ENCODE measurements around the gene RAD51B.

RAD51B gene

DNA sequence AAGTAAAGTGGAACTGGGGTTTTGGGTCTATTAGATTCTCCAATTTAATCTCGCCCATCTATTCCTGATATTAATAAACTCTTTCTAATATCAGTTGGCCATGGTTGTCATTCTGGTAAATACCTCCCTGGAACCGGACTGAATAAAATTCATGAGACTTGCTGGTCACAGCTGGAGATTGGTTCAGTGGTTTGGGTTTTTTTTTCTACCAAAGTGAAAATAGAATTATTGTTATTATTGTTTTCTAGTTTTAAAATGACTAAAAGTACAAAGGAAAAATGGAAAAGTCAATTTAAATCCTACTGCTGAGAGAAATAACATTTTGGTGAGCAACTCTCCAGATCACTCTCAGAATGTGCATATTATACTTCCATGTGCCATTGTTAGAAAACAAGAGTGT, 535.8 kb downstream of the RAD51B start:
- no peak overlapping the region for H3K4me3 ChIP-seq (replicated peaks; ENCODE audit: low read depth, low read length)
- TF ChIP-seq, protein P1, sequence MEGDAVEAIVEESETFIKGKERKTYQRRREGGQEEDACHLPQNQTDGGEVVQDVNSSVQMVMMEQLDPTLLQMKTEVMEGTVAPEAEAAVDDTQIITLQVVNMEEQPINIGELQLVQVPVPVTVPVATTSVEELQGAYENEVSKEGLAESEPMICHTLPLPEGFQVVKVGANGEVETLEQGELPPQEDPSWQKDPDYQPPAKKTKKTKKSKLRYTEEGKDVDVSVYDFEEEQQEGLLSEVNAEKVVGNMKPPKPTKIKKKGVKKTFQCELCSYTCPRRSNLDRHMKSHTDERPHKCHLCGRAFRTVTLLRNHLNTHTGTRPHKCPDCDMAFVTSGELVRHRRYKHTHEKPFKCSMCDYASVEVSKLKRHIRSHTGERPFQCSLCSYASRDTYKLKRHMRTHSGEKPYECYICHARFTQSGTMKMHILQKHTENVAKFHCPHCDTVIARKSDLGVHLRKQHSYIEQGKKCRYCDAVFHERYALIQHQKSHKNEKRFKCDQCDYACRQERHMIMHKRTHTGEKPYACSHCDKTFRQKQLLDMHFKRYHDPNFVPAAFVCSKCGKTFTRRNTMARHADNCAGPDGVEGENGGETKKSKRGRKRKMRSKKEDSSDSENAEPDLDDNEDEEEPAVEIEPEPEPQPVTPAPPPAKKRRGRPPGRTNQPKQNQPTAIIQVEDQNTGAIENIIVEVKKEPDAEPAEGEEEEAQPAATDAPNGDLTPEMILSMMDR (IDR thresholded peaks at IDR 0.05; ENCODE audit: low read length, missing control alignments) = no peak
- DNase-seq (ENCODE audit: low read depth) = no peak

DNA sequence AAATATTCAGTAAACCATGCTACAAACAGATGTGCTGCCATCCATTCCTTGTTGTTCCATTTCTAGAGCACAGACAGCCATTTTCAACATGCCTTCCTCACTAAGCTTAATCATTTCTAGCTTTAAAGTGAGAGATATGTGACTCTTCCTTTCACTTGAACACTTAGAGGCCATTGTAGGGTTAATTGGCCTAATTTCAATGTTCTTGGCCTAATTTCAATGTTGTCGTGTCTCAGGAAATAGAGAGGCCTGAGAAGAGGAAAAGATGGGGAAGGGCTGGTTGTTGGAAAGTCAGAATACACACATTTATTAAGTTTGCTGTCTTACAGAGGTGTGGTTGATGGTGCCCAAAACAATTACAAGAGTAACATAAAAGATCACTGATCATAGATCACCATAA, 538.2 kb downstream of the RAD51B start:
- no peak overlapping the region for H3K4me3 ChIP-seq (replicated peaks; ENCODE audit: low read depth, low read length)
- no peak for DNase-seq (ENCODE audit: low read depth)
- TF ChIP-seq, protein P1 (IDR thresholded peaks at IDR 0.05; ENCODE audit: low read length, missing control alignments) = no peak

DNA sequence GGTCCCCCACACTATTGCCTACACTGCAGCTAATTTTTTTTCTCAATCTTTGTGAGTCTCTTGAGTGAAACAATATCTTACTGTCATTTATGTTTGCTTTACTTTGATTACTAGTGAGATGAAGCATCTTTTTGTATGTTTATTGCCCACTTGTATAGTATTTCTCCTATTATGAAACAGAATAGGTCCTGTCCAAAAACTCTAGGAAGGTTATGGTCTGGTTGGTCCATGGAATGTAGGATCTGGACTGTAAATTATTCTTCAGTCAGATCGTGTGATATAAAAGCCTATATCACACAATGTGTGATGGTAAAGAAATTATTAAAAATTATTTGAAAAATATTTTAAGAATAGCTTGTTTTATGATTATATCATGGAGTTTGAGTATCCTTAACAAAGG, 538.9 kb downstream of the RAD51B start:
- H3K4me3 ChIP-seq (replicated peaks; ENCODE audit: low read depth, low read length) = no peak overlapping the region
- TF ChIP-seq, protein P1 (IDR thresholded peaks at IDR 0.05; ENCODE audit: low read length, missing control alignments) = no peak
- DNase-seq (ENCODE audit: low read depth) = no peak

DNA sequence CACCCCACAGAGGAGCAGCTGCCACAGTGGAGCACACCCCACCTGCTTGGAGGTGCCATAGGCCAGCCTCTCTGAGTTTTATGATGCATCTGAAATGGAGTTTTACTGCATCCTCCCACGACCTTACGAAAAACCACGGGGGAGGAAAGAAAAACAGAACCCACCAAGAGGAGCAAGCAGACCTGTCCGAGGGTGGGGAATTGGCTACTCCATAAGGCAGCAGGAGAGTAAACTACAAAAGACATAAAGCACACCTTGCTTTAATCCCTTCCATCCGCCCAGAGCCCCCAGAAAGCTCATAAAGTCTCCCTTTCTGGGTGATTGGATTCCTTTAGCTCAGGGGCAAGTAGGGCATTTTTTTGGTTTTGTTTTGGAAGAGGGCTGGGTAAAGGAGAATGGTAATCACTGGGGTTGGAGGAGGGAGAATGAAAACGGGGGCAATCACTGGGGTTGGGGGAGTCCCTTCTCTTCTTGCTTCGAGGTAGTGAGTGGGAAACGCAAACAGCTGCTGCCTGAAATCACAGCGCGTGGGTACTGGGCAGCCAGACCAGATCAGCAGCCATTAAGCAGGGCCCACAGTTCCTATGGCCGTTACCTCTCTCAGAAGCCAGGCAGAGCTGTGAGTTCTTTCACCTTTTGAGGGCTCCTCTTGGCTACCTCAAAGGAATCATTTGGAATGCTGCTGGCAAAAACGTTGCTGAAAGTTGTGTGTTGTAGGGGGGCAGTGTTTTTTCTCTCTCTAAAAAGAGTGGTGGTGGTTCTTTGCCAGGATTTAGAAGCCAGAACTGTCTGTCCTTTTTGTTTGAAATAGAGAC, 539.6 kb downstream of the RAD51B start:
- DNase-seq (ENCODE audit: low read depth) = no peak
- H3K4me3 ChIP-seq (replicated peaks; ENCODE audit: low read depth, low read length) = no peak overlapping the region
- TF ChIP-seq, protein P1 (IDR thresholded peaks at IDR 0.05; ENCODE audit: low read length, missing control alignments) = no peak

DNA sequence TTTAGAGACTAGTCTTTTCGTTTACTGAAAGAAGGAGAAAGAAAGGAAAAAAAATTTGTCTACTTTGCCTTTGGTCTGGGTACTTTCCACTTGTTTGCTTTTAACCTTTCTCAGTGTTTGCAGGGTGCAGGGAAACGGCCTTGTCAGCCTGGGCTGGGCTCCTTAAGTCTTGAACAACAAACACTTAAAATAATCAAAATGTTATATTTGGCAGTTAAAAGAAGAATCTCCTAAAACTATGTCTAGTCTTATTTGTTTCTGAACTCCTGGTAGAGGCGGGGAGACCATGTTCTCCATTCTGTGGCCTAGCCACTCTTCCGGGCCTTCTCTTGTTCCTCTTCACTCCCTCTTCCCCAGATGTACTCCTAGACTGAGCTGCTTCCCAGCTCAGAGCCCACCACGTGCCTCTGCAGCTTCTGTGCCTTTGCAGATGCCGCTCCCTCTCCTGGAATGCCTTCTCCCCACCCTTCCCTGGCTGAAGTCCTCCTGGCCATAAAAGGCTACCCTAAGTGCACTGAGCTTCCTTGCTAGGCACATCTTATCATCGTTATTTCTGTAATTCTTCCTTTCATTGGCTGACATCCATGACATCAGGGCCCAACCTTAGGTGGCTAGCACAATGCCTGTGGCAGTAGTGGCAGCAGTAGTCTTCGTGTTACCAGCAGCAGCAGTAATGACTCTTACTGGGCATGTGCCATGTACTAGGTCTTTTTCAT, 540.4 kb downstream of the RAD51B start:
- TF ChIP-seq, protein P1 (IDR thresholded peaks at IDR 0.05; ENCODE audit: low read length, missing control alignments) = no peak
- H3K4me3 ChIP-seq (replicated peaks; ENCODE audit: low read depth, low read length) = no peak overlapping the region
- peak; percentile 53 for DNase-seq (ENCODE audit: low read depth)

DNA sequence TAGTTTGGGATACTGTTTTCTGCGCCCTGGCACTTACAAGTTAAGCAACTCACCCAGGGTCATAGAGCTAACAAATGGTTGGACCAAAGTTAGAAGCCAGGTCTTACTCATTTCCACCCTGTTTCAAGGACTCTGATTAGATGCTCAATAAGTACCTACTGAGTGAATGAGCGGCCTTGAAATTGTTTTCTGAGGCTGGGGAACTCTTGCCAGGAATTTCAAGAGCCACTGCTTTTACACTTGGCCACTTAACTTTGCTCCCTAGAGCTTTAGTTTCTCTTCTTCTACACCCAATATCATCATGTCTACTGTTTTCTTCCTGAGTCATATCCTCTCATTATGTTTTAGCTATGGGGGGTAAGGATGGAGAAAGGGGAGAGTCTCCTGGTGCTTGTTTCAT, 541.7 kb downstream of the RAD51B start:
- H3K4me3 ChIP-seq (replicated peaks; ENCODE audit: low read depth, low read length) = no peak overlapping the region
- DNase-seq (ENCODE audit: low read depth) = peak; percentile 96
- TF ChIP-seq, protein P1 (IDR thresholded peaks at IDR 0.05; ENCODE audit: low read length, missing control alignments) = no peak
